ENCODE data around the gene TEDC2.

Gene TEDC2

DNA sequence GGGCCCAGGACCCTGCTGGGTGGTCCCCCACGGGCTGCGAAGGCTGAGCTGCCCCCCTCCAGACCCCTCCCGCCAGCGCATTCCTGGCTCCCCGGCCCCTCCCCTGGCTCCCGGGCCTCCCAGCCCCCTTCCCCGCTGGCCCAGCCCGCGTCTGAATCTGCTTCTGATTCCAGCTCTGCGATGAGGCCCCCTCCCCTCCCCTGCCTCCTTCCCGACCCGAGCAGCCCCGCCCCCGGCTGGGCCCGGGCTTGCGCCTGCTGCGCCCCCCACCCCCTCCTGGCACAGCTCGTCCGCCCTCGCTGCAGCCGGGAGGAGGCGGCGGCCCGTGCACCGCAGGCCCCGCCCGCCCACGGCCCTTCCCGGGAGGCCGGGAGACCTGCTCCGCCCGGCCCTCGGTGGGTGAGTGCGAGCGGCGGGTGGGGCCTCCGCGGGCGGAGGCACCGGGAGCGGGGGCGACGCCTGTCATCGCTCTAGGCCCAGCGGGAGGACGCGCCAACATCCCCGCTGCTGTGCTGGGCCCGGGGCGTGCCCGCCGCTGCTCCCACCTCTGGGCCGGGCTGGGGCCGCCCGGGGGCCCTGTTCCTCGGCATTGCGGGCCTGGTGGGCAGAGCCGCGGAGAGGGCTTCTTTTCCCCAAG is 11.2 kb downstream of the TEDC2 start, which contains the start of gene NTN3:
Gene NTN3 (plus strand): TSS at position 282 of the 637 bp plus-strand sequence. CDS start 405 bp downstream, outside the sequence.
- ChIA-PET POLR2A (no interaction called here), CTCF (interaction anchor here (0.7 to 2.1 kb wide), 4 partner anchors 10 to 42 kb away, joined by 3 to 11 read pairs (median 4); partner anchors contain the start of genes ATP6V0C and TEDC2)
- DNase-seq (ENCODE audit: extremely low spot score), result no peak
- TF ChIP-seq CTCF (IDR thresholded peaks at IDR 0.05; ENCODE audit: control extremely low read depth, extremely low read depth, low read depth, missing control alignments), result no peak

DNA sequence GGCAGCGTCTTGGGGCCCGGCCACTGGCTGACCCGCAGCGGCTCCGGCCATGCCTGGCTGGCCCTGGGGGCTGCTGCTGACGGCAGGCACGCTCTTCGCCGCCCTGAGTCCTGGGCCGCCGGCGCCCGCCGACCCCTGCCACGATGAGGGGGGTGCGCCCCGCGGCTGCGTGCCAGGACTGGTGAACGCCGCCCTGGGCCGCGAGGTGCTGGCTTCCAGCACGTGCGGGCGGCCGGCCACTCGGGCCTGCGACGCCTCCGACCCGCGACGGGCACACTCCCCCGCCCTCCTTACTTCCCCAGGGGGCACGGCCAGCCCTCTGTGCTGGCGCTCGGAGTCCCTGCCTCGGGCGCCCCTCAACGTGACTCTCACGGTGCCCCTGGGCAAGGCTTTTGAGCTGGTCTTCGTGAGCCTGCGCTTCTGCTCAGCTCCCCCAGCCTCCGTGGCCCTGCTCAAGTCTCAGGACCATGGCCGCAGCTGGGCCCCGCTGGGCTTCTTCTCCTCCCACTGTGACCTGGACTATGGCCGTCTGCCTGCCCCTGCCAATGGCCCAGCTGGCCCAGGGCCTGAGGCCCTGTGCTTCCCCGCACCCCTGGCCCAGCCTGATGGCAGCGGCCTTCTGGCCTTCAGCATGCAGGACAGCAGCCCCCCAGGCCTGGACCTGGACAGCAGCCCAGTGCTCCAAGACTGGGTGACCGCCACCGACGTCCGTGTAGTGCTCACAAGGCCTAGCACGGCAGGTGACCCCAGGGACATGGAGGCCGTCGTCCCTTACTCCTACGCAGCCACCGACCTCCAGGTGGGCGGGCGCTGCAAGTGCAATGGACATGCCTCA is 12.0 kb downstream of the TEDC2 start:
- no peak for DNase-seq (ENCODE audit: extremely low spot score)
- POLR2A ChIA-PET, result no interaction called here
- CTCF ChIA-PET, result interaction anchor here (0.7 kb wide), 1 partner anchor 42 kb away, joined by 3 read pairs; the partner anchor contains the start of gene ATP6V0C
- TF ChIP-seq CTCF (IDR thresholded peaks at IDR 0.05; ENCODE audit: control extremely low read depth, extremely low read depth, low read depth, missing control alignments), result no peak

- no peak for TF ChIP-seq CTCF (IDR thresholded peaks at IDR 0.05; ENCODE audit: control extremely low read depth, extremely low read depth, low read depth, missing control alignments)
These were observed 12.6 kb downstream of the TEDC2 start for GRCh38 chr16:2472488-2472864.

GRCh38 chr16:2472885-2473445 is 13.1 kb downstream of the TEDC2 start:
- CTCF ChIA-PET, result no interaction called here
- POLR2A ChIA-PET, result no interaction called here
- no peak for DNase-seq (ENCODE audit: extremely low spot score)
- no peak for TF ChIP-seq CTCF (IDR thresholded peaks at IDR 0.05; ENCODE audit: control extremely low read depth, extremely low read depth, low read depth, missing control alignments)

More at GRCh38 chr16:2472488-2472864, 12.6 kb downstream of the TEDC2 start:
- CTCF ChIA-PET, result no interaction called here
- no peak for DNase-seq (ENCODE audit: extremely low spot score)
- POLR2A ChIA-PET, result no interaction called here

- CTCF ChIA-PET, result no interaction called here
- POLR2A ChIA-PET, result no interaction called here
- no peak for TF ChIP-seq CTCF (IDR thresholded peaks at IDR 0.05; ENCODE audit: control extremely low read depth, extremely low read depth, low read depth, missing control alignments)
- DNase-seq (ENCODE audit: extremely low spot score), result no peak
These were observed 13.6 kb downstream of the TEDC2 start for GRCh38 chr16:2473446-2473926.
